ENCODE measurements around the gene FAIM2.

- TF ChIP-seq, protein P1, sequence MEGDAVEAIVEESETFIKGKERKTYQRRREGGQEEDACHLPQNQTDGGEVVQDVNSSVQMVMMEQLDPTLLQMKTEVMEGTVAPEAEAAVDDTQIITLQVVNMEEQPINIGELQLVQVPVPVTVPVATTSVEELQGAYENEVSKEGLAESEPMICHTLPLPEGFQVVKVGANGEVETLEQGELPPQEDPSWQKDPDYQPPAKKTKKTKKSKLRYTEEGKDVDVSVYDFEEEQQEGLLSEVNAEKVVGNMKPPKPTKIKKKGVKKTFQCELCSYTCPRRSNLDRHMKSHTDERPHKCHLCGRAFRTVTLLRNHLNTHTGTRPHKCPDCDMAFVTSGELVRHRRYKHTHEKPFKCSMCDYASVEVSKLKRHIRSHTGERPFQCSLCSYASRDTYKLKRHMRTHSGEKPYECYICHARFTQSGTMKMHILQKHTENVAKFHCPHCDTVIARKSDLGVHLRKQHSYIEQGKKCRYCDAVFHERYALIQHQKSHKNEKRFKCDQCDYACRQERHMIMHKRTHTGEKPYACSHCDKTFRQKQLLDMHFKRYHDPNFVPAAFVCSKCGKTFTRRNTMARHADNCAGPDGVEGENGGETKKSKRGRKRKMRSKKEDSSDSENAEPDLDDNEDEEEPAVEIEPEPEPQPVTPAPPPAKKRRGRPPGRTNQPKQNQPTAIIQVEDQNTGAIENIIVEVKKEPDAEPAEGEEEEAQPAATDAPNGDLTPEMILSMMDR (IDR thresholded peaks at IDR 0.05; ENCODE audit: low read depth, low read length): no peak
- TF ChIP-seq EZH2phosphoT487 (IDR thresholded peaks at IDR 0.05; ENCODE audit: low read depth): no peak
These were observed 79.3 kb downstream of the FAIM2 start for GRCh38 chr12:49824416-49824815.

Measured in OCI-LY3 (cell line).